Panc1 (cell line): ENCODE measurements around the gene GNA12.

ENCODE experiments used
- POLR2AphosphoS5 ChIP-seq: IDR thresholded peaks from 2 replicates; pipeline ENCODE4 v1.6.1; 2012; ENCODE audit warnings: mild to moderate bottlenecking, low read depth, low read length, moderate library complexity
- SIN3A ChIP-seq: IDR thresholded peaks from 2 replicates; pipeline ENCODE4 v1.6.1; 2012; ENCODE audit warnings: low read depth, mild to moderate bottlenecking, low read length, moderate library complexity, borderline replicate concordance; ENCODE audit not compliant: insufficient read depth
- TCF7L2 ChIP-seq: IDR thresholded peaks from 2 replicates; pipeline ENCODE4 v1.6.1; 2011; ENCODE audit warnings: mild to moderate bottlenecking, low read depth, low read length, inconsistent platforms
- TF ChIP-seq, protein P1 (sequence below): fragments of 450-650 bp; IDR thresholded peaks from 2 replicates; pipeline ENCODE4 v1.5.1; 2017; ENCODE audit warnings: mild to moderate bottlenecking
- TF ChIP-seq, protein P2 (sequence below), 2 experiments: IDR thresholded peaks; 2 replicates each; pipeline ENCODE4 v1.6.1; 2011 to 2012; ENCODE audit warnings: low read depth in 2 of 2, control low read depth in 1 of 2, low read length in 1 of 2, mild to moderate bottlenecking in 1 of 2, moderate library complexity in 1 of 2; ENCODE audit not compliant: insufficient read depth in 1 of 2

DNA sequence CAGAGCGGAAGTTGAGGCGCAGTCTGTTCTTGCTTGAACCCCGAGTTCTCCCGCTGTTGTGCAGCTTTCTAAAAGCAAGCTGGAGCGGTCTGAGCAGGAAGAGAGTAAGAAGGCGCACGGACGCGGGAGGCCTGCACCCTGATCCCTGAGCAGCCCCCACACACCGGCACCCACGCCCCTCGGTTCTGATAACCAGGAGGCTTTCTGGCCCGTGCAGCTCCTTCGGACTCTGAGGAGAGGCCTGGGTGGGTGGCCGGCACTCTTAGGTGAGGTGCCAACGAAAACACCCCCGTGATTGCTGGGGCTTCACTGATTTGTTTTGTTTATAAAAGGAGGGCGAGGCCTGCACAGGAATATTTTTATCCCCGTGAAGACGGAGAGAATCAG is 127.2 kb downstream of the GNA12 start:
- TF ChIP-seq, protein P1, sequence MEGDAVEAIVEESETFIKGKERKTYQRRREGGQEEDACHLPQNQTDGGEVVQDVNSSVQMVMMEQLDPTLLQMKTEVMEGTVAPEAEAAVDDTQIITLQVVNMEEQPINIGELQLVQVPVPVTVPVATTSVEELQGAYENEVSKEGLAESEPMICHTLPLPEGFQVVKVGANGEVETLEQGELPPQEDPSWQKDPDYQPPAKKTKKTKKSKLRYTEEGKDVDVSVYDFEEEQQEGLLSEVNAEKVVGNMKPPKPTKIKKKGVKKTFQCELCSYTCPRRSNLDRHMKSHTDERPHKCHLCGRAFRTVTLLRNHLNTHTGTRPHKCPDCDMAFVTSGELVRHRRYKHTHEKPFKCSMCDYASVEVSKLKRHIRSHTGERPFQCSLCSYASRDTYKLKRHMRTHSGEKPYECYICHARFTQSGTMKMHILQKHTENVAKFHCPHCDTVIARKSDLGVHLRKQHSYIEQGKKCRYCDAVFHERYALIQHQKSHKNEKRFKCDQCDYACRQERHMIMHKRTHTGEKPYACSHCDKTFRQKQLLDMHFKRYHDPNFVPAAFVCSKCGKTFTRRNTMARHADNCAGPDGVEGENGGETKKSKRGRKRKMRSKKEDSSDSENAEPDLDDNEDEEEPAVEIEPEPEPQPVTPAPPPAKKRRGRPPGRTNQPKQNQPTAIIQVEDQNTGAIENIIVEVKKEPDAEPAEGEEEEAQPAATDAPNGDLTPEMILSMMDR: no peak
- TF ChIP-seq POLR2AphosphoS5 (no peak), SIN3A (no peak), TCF7L2 (no peak)
- TF ChIP-seq, protein P2, sequence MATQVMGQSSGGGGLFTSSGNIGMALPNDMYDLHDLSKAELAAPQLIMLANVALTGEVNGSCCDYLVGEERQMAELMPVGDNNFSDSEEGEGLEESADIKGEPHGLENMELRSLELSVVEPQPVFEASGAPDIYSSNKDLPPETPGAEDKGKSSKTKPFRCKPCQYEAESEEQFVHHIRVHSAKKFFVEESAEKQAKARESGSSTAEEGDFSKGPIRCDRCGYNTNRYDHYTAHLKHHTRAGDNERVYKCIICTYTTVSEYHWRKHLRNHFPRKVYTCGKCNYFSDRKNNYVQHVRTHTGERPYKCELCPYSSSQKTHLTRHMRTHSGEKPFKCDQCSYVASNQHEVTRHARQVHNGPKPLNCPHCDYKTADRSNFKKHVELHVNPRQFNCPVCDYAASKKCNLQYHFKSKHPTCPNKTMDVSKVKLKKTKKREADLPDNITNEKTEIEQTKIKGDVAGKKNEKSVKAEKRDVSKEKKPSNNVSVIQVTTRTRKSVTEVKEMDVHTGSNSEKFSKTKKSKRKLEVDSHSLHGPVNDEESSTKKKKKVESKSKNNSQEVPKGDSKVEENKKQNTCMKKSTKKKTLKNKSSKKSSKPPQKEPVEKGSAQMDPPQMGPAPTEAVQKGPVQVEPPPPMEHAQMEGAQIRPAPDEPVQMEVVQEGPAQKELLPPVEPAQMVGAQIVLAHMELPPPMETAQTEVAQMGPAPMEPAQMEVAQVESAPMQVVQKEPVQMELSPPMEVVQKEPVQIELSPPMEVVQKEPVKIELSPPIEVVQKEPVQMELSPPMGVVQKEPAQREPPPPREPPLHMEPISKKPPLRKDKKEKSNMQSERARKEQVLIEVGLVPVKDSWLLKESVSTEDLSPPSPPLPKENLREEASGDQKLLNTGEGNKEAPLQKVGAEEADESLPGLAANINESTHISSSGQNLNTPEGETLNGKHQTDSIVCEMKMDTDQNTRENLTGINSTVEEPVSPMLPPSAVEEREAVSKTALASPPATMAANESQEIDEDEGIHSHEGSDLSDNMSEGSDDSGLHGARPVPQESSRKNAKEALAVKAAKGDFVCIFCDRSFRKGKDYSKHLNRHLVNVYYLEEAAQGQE (IDR thresholded peaks at IDR 0.05; ENCODE audit: insufficient read depth in 1 of 2, low read depth in 2 of 2, low read length in 1 of 2): no peak
